Measurements from ENCODE around the gene PLAC8.
"Not testable (repeated sequence)": the region's sequence is repeated elsewhere in the genome, so short reads cannot be mapped to it uniquely, and the experiment has no call there.

DNA sequence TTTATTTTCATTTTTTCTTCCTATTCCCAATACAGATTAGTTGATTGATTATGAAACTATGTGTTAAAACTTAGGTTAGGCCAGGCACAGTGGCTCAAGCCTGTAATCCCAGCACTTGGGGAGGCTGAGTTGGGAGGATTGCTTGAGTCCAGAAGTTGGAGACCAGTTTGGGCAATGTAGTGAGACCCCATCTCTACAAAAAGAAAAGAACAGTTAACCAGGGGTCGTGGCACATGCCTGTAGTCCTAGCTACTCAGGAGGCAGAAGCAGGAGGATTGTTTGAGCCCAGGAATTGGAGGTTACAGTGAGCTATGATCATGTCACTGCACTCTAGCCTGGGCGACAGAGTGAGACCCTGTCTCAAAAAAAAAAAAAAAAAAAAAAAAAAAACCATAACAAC lies 71.4 kb downstream of the PLAC8 start:
- not testable (repeated sequence) for TF ChIP-seq BACH2 (CRISPR knock-in tag; IDR thresholded peaks at IDR 0.05; ENCODE audit: borderline replicate concordance); ZNF8 (CRISPR knock-in tag; IDR thresholded peaks at IDR 0.05); ZFP30 (CRISPR knock-in tag; IDR thresholded peaks at IDR 0.05)
